Keratinocyte (primary cell): ENCODE data around the gene RWDD1. TPM values are rescaled to one million over a fixed set of nuclear protein-coding genes. Genes with fewer than 3 reads are reported as not detected.

Experiments
- DNase-seq: peaks from one replicate; pipeline ENCODE4 v3.0.0-alpha.2; 2011; ENCODE audit warnings: low read depth, missing footprints, low spot score
- FAIRE-seq: peaks from 2 replicates; lab custom pipeline; 2011; peaks lifted over from hg19 to GRCh38; lab: Jason Lieb, UNC
- H2AFZ ChIP-seq: 2 replicates; pipeline ENCODE4 v1.6.0; 2012; ENCODE audit warnings: low read length, control low read depth, inconsistent platforms; ENCODE audit not compliant: control insufficient read depth
- H3K27ac ChIP-seq: 2 replicates; pipeline ENCODE4 v1.5.1; 2011; ENCODE audit warnings: low read length; ENCODE audit not compliant: control insufficient read depth, insufficient read depth
- H3K27me3 ChIP-seq: 3 replicates; pipeline ENCODE4 v1.6.0; 2011; ENCODE audit warnings: low read length; ENCODE audit not compliant: control insufficient read depth, insufficient read depth; ENCODE audit errors: extremely low read depth
- H3K36me3 ChIP-seq, 2 experiments: 2 replicates in 1 of 2; 3 replicates in 1 of 2; pipeline ENCODE4 v1.5.1; 2011; ENCODE audit warnings: low read length in 2 of 2, mild to moderate bottlenecking in 1 of 2; ENCODE audit not compliant: control insufficient read depth in 2 of 2, insufficient read depth in 2 of 2; ENCODE audit errors: extremely low read depth in 1 of 2
- H3K4me1 ChIP-seq: 3 replicates; pipeline ENCODE4 v1.5.1; 2011; ENCODE audit warnings: low read length; ENCODE audit not compliant: control insufficient read depth, insufficient read depth; ENCODE audit errors: extremely low read depth
- H3K4me2 ChIP-seq: 3 replicates; pipeline ENCODE4 v1.6.0; 2011; ENCODE audit warnings: low read depth, low read length; ENCODE audit not compliant: control insufficient read depth, insufficient read depth; ENCODE audit errors: extremely low read depth
- H3K4me3 ChIP-seq, 3 experiments: fragments of 200-600 bp in 1 of 3; sonication (generic) in 1 of 3; 2 replicates in 2 of 3; 3 replicates in 1 of 3; pipeline ENCODE4 v1.5.1; 2011 to 2016; ENCODE audit warnings: low read length in 3 of 3, mild to moderate bottlenecking in 3 of 3, control low read depth in 2 of 3, inconsistent platforms in 1 of 3, low read depth in 1 of 3, mixed read lengths in 1 of 3, mixed run types in 1 of 3, moderate library complexity in 1 of 3; ENCODE audit not compliant: control insufficient read depth in 2 of 3, insufficient read depth in 2 of 3; ENCODE audit errors: extremely low read depth in 1 of 3
- H3K79me2 ChIP-seq: 2 replicates; pipeline ENCODE4 v1.6.0; 2012; ENCODE audit warnings: low read length; ENCODE audit not compliant: control insufficient read depth, insufficient read depth
- H3K9ac ChIP-seq: 3 replicates; pipeline ENCODE4 v1.6.0; 2011; ENCODE audit warnings: low read length; ENCODE audit not compliant: control insufficient read depth, insufficient read depth; ENCODE audit errors: extremely low read depth
- H3K9me1 ChIP-seq: 3 replicates; pipeline ENCODE4 v1.6.0; 2011; ENCODE audit warnings: low read length; ENCODE audit not compliant: control insufficient read depth, insufficient read depth; ENCODE audit errors: extremely low read depth
- H3K9me3 ChIP-seq: 2 replicates; pipeline ENCODE4 v1.5.1; 2012; ENCODE audit warnings: low read depth, low read length; ENCODE audit not compliant: control insufficient read depth
- H4K20me1 ChIP-seq: 3 replicates; pipeline ENCODE4 v1.6.0; 2011; ENCODE audit warnings: low read length; ENCODE audit not compliant: control insufficient read depth, insufficient read depth; ENCODE audit errors: extremely low read depth
- EZH2 ChIP-seq: IDR thresholded peaks from one replicate; pipeline ENCODE4 v1.6.1; 2012; ENCODE audit warnings: inconsistent platforms, mild to moderate bottlenecking, low read length, moderate library complexity
- dilution Hi-C: fragments of 300-500 bp; cut with MboI; formaldehyde crosslinking; loops from one replicate; pipeline ENCODE4 v1.7.0; 2020; ENCODE audit warnings: low sequenced_read_pairs; ENCODE audit not compliant: extremely low pct_ligation_motif_present
- polyA plus RNA-seq, 5 experiments: library from polyadenylated mRNA; depleted of rRNA in 3 of 5; stranded (reverse) in 3 of 5; stranded (forward) in 1 of 5; unstranded in 1 of 5; fragments of >200 nt; gene quantifications; 1 replicate in 1 of 5; 2 replicates in 3 of 5; 3 replicates in 1 of 5; pipeline versions ENCODE4 v1.2.1 to v1.2.3, GENCODE V29; 2011 to 2012; ENCODE audit warnings: missing spikeins in 2 of 5, low read depth in 1 of 5, low replicate concordance in 1 of 5
- TF ChIP-seq, protein P1 (sequence below), 3 experiments: IDR thresholded peaks in 1 of 3; conservative IDR thresholded peaks in 1 of 3; optimal IDR thresholded peaks in 1 of 3; 2 replicates in 2 of 3; 3 replicates in 1 of 3; pipeline versions ENCODE3 to v1.5.1; 2011; ENCODE audit warnings: low read length in 3 of 3, mild to moderate bottlenecking in 3 of 3, moderate library complexity in 2 of 3, control low read depth in 1 of 3, inconsistent platforms in 1 of 3; ENCODE audit not compliant: insufficient read depth in 2 of 3; ENCODE audit errors: extremely low read depth in 1 of 3

The RWDD1 gene
- polyA plus RNA-seq, 1 donor (not counting 4 experiments of a cell fraction or from before 2014, with no cell fraction given): 61.7 TPM

DNA sequence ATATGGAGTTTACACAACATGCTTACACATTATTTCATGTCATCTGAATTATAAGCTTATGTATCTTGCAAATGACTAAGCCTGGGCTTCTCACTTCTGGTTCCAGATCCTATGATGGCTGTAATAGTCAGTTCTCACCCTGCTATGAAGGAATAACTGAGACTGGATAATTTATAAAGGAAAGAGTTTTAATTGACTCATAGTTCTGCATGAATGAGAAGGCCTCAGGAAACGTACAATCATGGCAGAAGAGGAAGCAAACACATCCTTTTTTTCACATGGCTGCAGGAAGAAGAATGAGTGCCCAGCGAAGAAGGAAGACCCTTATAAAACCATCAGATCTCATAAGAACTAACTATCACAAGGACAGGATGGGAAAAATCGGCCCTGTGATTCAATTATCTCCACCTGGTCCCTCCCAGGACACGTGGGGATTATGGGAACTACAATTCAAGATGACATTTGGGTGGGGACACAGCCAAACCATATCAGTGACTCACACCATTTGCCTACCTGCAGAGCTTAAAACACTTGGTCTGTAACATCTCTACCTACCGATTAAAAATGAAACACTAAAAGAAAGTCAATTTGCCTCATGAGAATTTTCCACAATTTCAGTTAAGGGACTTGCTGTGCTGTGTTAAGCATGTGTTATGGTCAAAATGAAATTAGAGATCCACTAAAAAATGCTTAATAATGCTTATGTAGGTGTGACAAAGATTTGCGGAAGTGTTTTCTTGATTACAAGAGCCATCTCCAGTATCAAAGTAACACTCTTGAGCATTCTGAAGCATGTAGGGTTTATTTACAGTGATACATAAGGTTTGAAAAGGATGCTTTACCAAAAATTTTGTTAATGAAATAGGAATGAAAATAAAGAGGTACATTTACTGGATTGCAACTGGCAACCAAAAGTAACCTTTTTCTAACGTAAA lies 2.2 kb upstream of the RWDD1 start:
- FAIRE-seq: no peak
- dilution Hi-C loops: no loop called here
- no peak overlapping the region for H3K27ac ChIP-seq

DNA sequence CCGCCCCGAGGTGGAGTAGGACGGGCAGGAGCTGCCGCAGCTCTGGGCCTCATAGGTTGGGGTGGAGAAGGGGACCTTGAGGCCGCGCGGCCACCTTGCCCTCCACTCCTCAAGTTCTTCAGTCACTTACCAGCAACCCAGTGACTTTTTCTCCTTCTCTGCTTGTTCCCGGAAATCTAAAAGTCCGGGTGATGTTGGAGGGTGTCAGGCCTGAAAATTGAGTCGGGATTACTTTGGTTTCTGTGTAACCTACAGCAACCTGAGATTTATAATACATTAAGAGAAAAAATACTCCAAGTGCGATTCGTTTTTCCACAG lies 338 bp downstream of the RWDD1 start:
- peaks cover 2 to 4% of the 10 kb centered on the region in 2 experiments for H3K36me3 ChIP-seq

More for the DNA sequence above, 2.2 kb upstream of the RWDD1 start:
- DNase-seq: no peak
- no peaks in the 10 kb centered on the region for H3K36me3 ChIP-seq
- H3K27me3 ChIP-seq: no peaks in the 10 kb centered on the region
- H3K79me2 ChIP-seq: peaks cover 35% of the 10 kb centered on the region
- H3K4me2 ChIP-seq: no peak overlapping the region
- H4K20me1 ChIP-seq: peaks cover 3% of the 10 kb centered on the region
- peaks cover 20% of the 10 kb centered on the region for H3K4me1 ChIP-seq
- H3K9ac ChIP-seq: no peak overlapping the region
- H2AFZ ChIP-seq: no peak overlapping the region
- TF ChIP-seq, protein P1, sequence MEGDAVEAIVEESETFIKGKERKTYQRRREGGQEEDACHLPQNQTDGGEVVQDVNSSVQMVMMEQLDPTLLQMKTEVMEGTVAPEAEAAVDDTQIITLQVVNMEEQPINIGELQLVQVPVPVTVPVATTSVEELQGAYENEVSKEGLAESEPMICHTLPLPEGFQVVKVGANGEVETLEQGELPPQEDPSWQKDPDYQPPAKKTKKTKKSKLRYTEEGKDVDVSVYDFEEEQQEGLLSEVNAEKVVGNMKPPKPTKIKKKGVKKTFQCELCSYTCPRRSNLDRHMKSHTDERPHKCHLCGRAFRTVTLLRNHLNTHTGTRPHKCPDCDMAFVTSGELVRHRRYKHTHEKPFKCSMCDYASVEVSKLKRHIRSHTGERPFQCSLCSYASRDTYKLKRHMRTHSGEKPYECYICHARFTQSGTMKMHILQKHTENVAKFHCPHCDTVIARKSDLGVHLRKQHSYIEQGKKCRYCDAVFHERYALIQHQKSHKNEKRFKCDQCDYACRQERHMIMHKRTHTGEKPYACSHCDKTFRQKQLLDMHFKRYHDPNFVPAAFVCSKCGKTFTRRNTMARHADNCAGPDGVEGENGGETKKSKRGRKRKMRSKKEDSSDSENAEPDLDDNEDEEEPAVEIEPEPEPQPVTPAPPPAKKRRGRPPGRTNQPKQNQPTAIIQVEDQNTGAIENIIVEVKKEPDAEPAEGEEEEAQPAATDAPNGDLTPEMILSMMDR (optimal IDR thresholded peaks at IDR 0.05 in 1 of 3, IDR thresholded peaks at IDR 0.05 in 1 of 3, conservative IDR thresholded peaks at IDR 0.05 in 1 of 3; ENCODE audit: extremely low read depth in 1 of 3, insufficient read depth in 2 of 3, low read length in 3 of 3): no peak
- no peak for TF ChIP-seq EZH2
- H3K9me3 ChIP-seq: no peaks in the 10 kb centered on the region
- no peaks in the 10 kb centered on the region for H3K9me1 ChIP-seq
- no peak overlapping the region for H3K4me3 ChIP-seq

More for the DNA sequence above, 338 bp downstream of the RWDD1 start:
- peak overlapping the region; percentile 97 for H3K9ac ChIP-seq
- H2AFZ ChIP-seq: peak overlapping the region; percentile 89
- no peak for DNase-seq
- peak overlapping the region; percentile 97 for H3K4me2 ChIP-seq
- peak overlapping the region; percentile 86 to 100 (median 98) for H3K4me3 ChIP-seq
- H3K9me1 ChIP-seq: no peaks in the 10 kb centered on the region
- TF ChIP-seq, protein P1 (optimal IDR thresholded peaks at IDR 0.05 in 1 of 3, IDR thresholded peaks at IDR 0.05 in 1 of 3, conservative IDR thresholded peaks at IDR 0.05 in 1 of 3; ENCODE audit: extremely low read depth in 1 of 3, insufficient read depth in 2 of 3, low read length in 3 of 3): no peak
- TF ChIP-seq EZH2: no peak
- H3K27ac ChIP-seq: peak overlapping the region; percentile 90
- peaks cover 3% of the 10 kb centered on the region for H4K20me1 ChIP-seq
- H3K27me3 ChIP-seq: no peaks in the 10 kb centered on the region
- dilution Hi-C loops: no loop called here
- no peaks in the 10 kb centered on the region for H3K9me3 ChIP-seq
- no peak for FAIRE-seq
- H3K4me1 ChIP-seq: peaks cover 16% of the 10 kb centered on the region
- peaks cover 59% of the 10 kb centered on the region for H3K79me2 ChIP-seq
